Activated T-helper 1 cell treated with anti-CD3 and anti-CD28 coated beads, Interleukin-12 subunit alpha, Interleukin-12 subunit beta, Interleukin-2, Interleukin-4 antibody, amounts not matched to agents 30 ng/mL and 10 ng/mL and 1 ng/mL, durations not matched to agents 14 hours and 24 hours and 36 hours (primary cell): ENCODE data around the gene AP1S2. TPM values are rescaled to one million over a fixed set of nuclear protein-coding genes. Genes with fewer than 3 reads are reported as not detected.

Source experiments
- DNase-seq: peaks from one replicate; pipeline ENCODE4 v3.0.0; 2021; ENCODE audit warnings: low spot score
- H3K27ac Mint-ChIP-seq: one replicate; pipeline ENCODE4 v1.8.0; 2021; ENCODE audit warnings: mild to moderate bottlenecking, mixed read lengths
- H3K27me3 Mint-ChIP-seq: one replicate; pipeline ENCODE4 v1.8.0; 2022; ENCODE audit warnings: mild to moderate bottlenecking, moderate library complexity, mixed read lengths; ENCODE audit not compliant: insufficient read depth
- H3K36me3 Mint-ChIP-seq: one replicate; pipeline ENCODE4 v1.8.0; 2021; ENCODE audit warnings: low read depth, mixed read lengths
- H3K4me1 Mint-ChIP-seq: one replicate; pipeline ENCODE4 v1.8.0; 2021; ENCODE audit warnings: low read depth, mixed read lengths
- H3K4me3 Mint-ChIP-seq: one replicate; pipeline ENCODE4 v1.8.0; 2021; ENCODE audit warnings: mild to moderate bottlenecking, moderate library complexity, mixed read lengths
- H3K9me3 Mint-ChIP-seq: one replicate; pipeline ENCODE4 v1.8.0; 2021; ENCODE audit warnings: mixed read lengths
- intact Hi-C: fragments of 100-400 bp; cut with micrococcal nuclease; formaldehyde crosslinking; loops from one replicate; pipeline ENCODE4 v1.15.1; 2024
- total RNA-seq: library from RNA; stranded (reverse); gene quantifications from 2 replicates; pipeline ENCODE4 v1.2.3, GENCODE V29; 2022

The AP1S2 gene
- total RNA-seq, 1 donor from 2014 or later: 20.7 TPM

- no peak for DNase-seq
- Mint-ChIP-seq H3K4me1 (peaks cover 10% of the 10 kb centered on the region), H3K27me3 (no peaks in the 10 kb centered on the region), H3K4me3 (peak overlapping the region; percentile 84), H3K9me3 (no peaks in the 10 kb centered on the region), H3K36me3 (peaks cover 7% of the 10 kb centered on the region), H3K27ac (peak overlapping the region; percentile 95)
- intact Hi-C loops: loop anchor here (1.0 to 2.0 kb wide), 2 partner anchors 8 to 107 kb away; partner anchors contain the start of gene ZRSR2
Measured at GRCh38 chrX:15781961-15782699, 72.5 kb downstream of the AP1S2 start.

Other genes starting within 250 kb of the AP1S2 start
- 0.17 TPM in 1 of 2 replicates, not detected in the other for gene CLTRN, start 190.0 kb downstream of the AP1S2 start, total RNA-seq
- gene CA5B, start 116.5 kb downstream of the AP1S2 start, total RNA-seq: 3.8 and 6.9 TPM in 2 replicates
- gene ZRSR2, start 64.3 kb downstream of the AP1S2 start, total RNA-seq: 20.6 and 22.1 TPM in 2 replicates